HFF-Myc (cell line): ENCODE measurements around the gene GET4.
"Not testable (repeated sequence)": the region's sequence is repeated elsewhere in the genome, so short reads cannot be mapped to it uniquely, and the experiment has no call there.

ENCODE experiments used
- DNase-seq: peaks from one replicate; pipeline ENCODE4 v3.0.0-alpha.2; 2011; ENCODE audit warnings: low read depth; ENCODE audit errors: extremely low read depth
- H3K4me3 ChIP-seq: replicated peaks from 2 replicates; pipeline ENCODE4 v1.5.1; 2011; ENCODE audit warnings: low read depth, mild to moderate bottlenecking, control low read depth, low read length
- TF ChIP-seq, protein P1 (sequence below): IDR thresholded peaks from 2 replicates; pipeline ENCODE4 v1.5.1; 2012; ENCODE audit warnings: mild to moderate bottlenecking, low read depth, low read length, control low read depth; ENCODE audit errors: missing control alignments

The GET4 gene

DNA sequence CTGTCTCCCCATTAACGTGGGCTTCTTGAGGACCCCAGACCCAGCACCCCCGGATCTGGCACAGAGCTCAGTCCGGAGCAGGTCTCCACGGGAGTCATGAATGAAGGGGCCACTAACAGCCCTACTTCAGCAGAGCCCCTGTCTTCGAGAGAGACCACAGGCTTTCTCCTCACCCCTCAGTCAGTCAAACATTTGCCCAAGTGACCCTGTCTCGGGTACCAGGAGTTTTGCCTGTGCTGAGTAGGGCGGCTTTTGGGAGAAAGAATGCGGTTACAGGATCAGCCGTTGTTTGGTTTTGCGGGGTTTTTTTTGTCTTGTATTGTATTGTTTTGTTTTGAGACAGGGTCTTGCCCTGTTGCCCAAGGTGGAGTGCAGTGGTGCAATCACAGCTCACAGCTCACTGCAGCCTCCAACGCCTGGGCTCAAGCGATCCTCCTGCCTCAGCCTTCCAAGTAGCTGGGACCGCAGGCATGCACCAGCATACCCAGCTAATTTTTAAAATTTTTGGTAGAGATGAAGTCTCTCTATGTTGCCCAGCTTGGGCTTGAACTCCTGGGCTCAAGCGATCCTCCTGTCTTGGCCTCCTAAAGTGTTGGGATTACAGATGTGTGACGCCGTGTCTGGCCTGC lies 61.6 kb downstream of the GET4 start:
- no peak overlapping the region for H3K4me3 ChIP-seq
- TF ChIP-seq, protein P1, sequence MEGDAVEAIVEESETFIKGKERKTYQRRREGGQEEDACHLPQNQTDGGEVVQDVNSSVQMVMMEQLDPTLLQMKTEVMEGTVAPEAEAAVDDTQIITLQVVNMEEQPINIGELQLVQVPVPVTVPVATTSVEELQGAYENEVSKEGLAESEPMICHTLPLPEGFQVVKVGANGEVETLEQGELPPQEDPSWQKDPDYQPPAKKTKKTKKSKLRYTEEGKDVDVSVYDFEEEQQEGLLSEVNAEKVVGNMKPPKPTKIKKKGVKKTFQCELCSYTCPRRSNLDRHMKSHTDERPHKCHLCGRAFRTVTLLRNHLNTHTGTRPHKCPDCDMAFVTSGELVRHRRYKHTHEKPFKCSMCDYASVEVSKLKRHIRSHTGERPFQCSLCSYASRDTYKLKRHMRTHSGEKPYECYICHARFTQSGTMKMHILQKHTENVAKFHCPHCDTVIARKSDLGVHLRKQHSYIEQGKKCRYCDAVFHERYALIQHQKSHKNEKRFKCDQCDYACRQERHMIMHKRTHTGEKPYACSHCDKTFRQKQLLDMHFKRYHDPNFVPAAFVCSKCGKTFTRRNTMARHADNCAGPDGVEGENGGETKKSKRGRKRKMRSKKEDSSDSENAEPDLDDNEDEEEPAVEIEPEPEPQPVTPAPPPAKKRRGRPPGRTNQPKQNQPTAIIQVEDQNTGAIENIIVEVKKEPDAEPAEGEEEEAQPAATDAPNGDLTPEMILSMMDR, result no peak
- no peak for DNase-seq

DNA sequence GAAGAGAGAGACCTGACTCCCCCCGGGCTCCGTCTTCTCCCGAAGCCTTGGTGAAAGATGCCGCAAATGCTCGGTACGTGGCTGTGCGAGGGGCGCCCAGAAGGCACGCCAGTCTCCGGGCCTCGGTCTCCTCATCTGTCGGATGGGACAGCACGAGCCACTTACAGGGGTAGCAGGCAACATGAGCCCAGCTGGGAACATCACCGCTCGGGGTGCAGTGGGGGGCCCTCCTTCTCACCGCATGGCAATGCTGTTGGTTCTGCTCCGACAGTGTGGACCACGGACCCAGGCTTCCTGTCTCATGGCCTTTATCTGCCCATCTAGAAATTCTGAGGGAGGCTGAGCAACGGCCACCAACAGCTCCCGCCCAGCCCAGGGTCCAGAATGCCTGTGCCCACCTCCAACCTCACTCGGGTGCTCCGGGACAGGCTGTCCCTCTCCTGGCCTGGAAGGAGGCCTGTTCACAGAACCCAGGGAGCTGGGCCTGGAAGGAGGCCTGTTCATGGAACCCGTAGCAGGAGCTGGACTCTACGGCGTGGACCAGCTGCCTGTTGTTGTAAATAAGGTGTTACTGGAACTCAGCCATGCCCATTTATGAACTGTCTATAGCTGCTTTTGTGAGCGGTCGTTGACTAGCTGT lies 62.3 kb downstream of the GET4 start:
- H3K4me3 ChIP-seq, result no peak overlapping the region
- DNase-seq, result no peak
- TF ChIP-seq, protein P1, result no peak

DNA sequence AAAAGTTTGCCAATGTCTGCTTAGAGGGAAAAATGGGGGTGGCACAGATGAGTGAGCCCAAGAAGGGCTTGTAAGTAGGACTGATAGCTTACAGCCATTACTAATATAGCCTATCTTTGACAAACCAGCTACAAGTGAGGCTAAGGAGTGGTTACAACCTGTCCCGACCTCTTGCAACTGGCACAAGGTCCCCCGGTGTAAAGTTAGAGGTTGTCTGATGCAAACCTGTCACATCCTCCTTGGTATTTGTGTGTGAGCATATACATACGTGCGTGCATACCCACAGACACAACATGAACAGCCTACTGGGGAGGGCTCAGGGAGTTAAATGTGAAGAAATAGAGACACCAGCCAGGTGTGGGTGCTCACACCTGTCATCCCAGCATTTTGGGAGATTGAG lies 63.5 kb downstream of the GET4 start:
- no peak overlapping the region for H3K4me3 ChIP-seq
- no peak for DNase-seq
- TF ChIP-seq, protein P1, result no peak

DNA sequence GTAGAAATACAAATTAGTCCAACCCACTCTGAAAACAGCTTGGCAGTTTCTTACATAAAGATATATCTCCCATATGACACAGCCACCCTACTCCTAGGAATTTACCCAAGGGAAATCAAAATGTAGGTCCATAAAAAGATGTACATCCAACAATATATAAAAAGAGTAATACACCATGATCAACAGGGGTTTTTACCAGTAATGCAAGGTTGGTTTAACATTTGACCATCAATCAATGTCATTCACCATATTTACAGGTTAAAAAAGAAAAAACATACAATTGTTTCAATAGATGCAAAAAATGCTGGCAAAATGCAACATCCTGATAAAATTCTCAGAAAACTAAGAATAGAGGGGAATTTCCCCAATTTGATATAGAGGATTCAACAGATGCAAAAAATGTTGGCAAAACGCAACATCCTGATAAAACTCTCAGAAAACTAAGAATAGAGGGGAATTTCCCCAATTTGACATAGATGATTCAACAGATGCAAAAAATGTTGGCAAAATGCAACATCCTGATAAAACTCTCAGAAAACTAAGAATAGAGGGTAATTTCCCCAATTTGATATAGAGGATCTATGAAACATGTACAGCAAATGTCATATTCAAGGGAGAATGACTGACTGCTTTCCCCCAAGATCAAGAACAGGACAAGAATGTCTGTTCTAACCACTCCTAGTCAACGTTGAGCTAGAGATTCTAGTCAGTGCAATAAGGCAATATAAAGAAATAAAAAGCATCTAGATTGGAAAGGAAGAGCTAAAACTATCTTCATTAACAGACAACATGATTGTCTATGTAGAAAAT lies 64.5 kb downstream of the GET4 start:
- no peak overlapping the region for H3K4me3 ChIP-seq
- DNase-seq, result no peak
- TF ChIP-seq, protein P1, result no peak

DNA sequence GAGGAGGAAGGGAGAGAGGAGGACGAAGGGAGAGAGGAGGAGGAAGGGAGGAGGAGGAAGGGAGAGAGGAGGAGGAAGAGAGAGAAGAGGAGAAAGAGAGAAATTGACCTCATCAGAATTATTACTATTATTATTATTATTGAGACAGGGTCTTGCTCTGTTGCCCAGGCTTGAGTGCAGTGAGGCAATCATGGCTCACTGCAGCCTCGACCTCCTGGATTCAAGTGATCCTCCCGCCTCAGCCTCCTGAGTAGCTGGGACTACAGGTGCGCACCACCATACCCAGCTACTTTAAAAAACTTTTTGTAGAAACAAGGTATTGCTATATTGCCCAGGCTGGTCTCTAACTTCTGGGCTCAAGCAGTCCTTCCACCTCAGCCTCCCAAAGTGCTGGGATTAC lies 67.4 kb downstream of the GET4 start:
- H3K4me3 ChIP-seq, DNase-seq: not testable (repeated sequence)

DNA sequence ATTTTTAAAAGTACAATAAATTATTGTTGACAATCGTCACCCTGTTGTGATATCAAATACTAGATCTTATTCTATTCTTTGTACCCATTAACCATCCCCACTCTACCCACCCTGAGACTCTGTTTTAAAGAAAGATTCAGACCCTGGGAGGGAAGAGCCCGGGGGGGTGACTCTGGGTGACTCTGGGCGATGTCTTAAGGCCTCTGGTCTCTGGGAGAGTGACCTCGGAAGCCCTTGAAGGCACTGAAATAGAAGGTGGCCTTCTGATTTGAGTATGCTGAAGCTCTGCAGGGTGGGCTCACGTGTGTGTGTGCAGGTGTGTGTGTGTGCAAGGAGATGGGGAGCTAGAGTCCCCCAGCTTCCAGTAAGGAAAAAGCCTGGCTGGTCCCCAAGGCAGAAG lies 68.4 kb downstream of the GET4 start:
- no peak overlapping the region for H3K4me3 ChIP-seq
- TF ChIP-seq, protein P1, result no peak
- DNase-seq, result no peak

DNA sequence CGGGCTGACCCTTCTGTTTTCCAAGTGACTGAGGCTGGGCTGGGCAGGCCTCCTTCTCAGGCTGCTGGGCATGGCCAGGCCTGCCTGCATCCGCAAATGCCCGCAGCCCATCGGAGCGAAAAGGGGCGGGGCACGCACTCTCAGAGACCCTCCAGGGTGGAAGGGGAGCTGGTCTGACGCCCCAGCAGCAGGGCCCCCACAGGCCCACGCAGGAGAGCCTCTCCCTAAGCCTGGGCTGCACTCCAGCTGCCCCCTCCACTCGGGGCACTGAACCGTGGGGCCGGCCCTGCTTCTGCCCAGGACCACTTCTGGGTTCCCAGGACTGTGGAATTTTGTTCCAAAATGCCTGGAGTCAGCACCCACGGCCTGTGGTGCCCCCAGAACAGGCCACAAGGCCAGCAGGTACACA lies 68.8 kb downstream of the GET4 start:
- TF ChIP-seq, protein P1, result no peak
- DNase-seq, result no peak
- no peak overlapping the region for H3K4me3 ChIP-seq
